Stimulated activated CD4-positive, alpha-beta T cell treated with anti-CD3 and anti-CD28 coated beads, TNF-alpha, amount 100 ng/mL, for 1 hour (primary cell): ENCODE data around the gene PTGES.

Experiments used
- DNase-seq, 3 donors: peaks; one replicate each; pipeline ENCODE4 v3.0.0-alpha.2; 2020; ENCODE audit warnings: low read depth in 3 of 3, low spot score in 1 of 3

The PTGES gene

DNA sequence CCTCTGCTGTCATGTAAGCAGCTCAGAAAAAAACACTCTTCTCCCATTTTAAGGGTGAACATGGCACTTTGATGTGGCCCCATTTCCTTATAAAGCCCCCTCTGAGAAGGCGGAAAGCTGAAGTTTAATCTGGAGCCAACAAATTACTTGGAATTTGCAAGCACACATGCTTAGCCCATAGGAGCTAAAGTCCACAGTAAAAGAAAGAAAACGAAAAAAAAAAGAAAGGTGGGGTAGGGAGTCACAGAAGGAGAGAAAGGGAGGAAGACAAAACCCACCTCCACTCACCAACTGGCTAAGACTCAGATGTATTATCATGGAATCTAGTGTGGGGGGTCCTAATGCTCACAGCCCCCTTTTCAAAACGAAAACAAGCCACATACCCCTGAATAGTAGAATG lies 57.0 kb downstream of the PTGES start:
- no peak for DNase-seq

DNA sequence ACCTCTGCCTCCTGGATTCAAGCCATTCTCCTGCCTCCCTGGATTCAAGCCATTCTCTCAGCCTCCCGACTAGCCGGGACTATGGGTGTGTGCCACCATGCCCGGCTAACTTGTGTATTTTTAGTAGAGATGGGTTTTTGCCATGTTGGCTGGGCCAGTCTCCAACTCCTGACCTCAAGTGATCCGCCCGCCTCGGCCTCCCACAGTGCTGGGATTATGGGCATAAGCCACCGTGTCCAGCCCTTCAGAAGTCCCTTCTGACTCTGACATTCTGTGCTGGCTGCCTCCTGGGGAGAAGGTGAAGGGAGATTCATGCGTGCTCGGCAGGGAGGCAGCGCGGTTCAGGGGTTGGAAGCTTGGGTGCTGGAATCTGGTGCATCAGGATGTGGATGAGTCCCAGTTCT lies 58.6 kb downstream of the PTGES start:
- DNase-seq = no peak

DNA sequence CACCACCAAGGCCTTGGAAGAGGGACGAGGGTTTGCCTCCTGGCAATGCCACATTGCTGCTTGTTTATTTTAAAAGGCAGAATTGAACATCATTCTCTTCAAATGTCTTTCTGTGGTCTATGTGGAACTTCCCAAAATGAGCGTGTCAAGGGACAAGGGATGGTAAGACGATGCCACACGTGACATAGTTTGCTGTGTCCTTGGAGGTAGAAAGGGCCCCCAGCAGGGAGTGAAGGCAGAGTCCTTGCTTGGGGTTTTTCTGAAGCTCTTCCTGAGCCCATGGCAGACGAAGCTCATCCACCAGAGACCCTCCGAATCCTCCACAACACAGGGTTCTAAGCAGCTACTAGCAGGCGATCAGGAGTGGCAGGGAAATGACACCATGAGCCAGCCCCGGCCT lies 59.1 kb downstream of the PTGES start:
- no peak for DNase-seq

DNA sequence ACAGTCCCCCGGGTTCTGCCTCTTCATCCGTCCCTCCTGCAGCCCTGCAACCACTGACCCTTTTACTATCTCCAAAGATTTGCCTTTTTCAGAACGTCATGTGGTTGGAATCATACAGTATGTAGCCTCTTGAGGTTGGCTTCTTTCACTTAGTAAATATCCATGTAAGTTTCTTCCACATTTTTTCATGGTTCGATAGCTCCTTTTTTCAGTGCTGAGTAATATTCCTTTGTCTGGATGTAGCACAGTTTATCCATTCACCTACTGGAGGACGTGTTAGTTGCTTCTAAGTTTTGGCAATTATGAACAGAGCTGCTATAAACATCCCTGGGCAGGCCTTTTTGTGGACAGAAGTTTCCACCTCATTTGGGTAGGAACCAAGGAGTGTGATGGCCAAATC lies 60.3 kb downstream of the PTGES start:
- DNase-seq = no peak
